ENCODE results near the gene PCMTD2.
"Not testable (repeated sequence)": the region's sequence is repeated elsewhere in the genome, so short reads cannot be mapped to it uniquely, and the experiment has no call there.

GRCh38 chr20:64286447-64287263 lies 31.1 kb downstream of the PCMTD2 start:
- TF ChIP-seq CTCF, POLR2A, POLR2AphosphoS5, EP300 (IDR thresholded peaks at IDR 0.05): not testable (repeated sequence)

Data from sigmoid colon (tissue), 4 donors.